Activated CD4-positive, alpha-beta T cell treated with anti-CD3 and anti-CD28 coated beads, Interleukin-2, amount 10 ng/mL, durations not matched to agents 7 days and 5 days (primary cell): ENCODE results near the gene UBE2G1. TPM values are rescaled to one million over a fixed set of nuclear protein-coding genes. Genes with fewer than 3 reads are reported as not detected.
"Not testable (repeated sequence)": the region's sequence is repeated elsewhere in the genome, so short reads cannot be mapped to it uniquely, and the experiment has no call there.

Source experiments
- CTCF ChIA-PET: fragments of 350-600 bp; sonication (Branson Sonifier 250); formaldehyde crosslinking; loops from one replicate; lab custom pipeline; 2021; ENCODE audit warnings: antibody characterized with exemption; lab: Charles Lee
- POLR2A ChIA-PET: fragments of 350-600 bp; sonication (Branson Sonifier 250); formaldehyde crosslinking; loops from one replicate; lab custom pipeline; 2021; ENCODE audit warnings: antibody characterized with exemption; lab: Charles Lee
- DNase-seq: peaks from one replicate; pipeline ENCODE4 v3.0.0-alpha.2; 2020
- H3K27ac Mint-ChIP-seq: one replicate; pipeline ENCODE4 v1.8.0; 2021; ENCODE audit warnings: mild to moderate bottlenecking, moderate library complexity, mixed read lengths
- H3K27me3 Mint-ChIP-seq: one replicate; pipeline ENCODE4 v1.8.0; 2021; ENCODE audit warnings: mixed read lengths
- H3K36me3 Mint-ChIP-seq: one replicate; pipeline ENCODE4 v1.8.0; 2021; ENCODE audit warnings: low read depth, mixed read lengths
- H3K4me1 Mint-ChIP-seq: one replicate; pipeline ENCODE4 v1.8.0; 2021; ENCODE audit warnings: mixed read lengths
- H3K4me3 Mint-ChIP-seq: one replicate; pipeline ENCODE4 v1.8.0; 2021; ENCODE audit warnings: mild to moderate bottlenecking, moderate library complexity, mixed read lengths
- H3K9me3 Mint-ChIP-seq: one replicate; pipeline ENCODE4 v1.8.0; 2021; ENCODE audit warnings: mixed read lengths
- total RNA-seq, 2 experiments: library from RNA; stranded (reverse); gene quantifications; one replicate each; pipeline ENCODE4 v1.2.3, GENCODE V29; 2021

The UBE2G1 gene
- total RNA-seq, 2 experiments from 2014 or later = 51.6 to 56.7 TPM

DNA sequence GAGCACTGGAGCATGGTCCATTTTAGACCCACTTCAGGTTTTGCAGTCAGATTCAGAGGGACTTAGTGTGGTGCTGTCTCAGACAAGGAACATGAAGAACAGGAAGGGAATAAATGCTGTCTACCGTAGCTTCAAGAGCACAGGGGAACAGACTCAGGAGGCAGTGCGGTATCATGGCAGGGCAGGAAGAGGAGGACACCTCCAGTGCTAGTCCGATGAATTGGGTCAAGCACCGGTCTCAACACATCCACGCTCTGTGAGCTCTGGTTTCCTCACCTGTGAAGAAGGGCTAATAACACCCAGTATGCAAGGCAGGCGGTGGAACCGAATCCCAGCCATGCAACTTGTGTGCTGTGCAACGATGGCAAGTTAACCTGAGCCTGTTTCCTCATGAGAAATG is 99.1 kb downstream of the UBE2G1 start:
- CTCF ChIA-PET = no interaction called here
- POLR2A ChIA-PET = no interaction called here
- no peak for DNase-seq
- Mint-ChIP-seq H3K27me3 (no peaks in the 10 kb centered on the region), H3K27ac (no peak overlapping the region), H3K4me3 (no peak overlapping the region), H3K9me3 (no peaks in the 10 kb centered on the region), H3K4me1 (peaks cover 19% of the 10 kb centered on the region), H3K36me3 (peaks cover 16% of the 10 kb centered on the region)

- H3K27me3 Mint-ChIP-seq = no peaks in the 10 kb centered on the region
- CTCF ChIA-PET = interaction anchor here (1.1 kb wide), 1 partner anchor 16 kb away, joined by 3 read pairs; no protein-coding TSS in a partner anchor
- POLR2A ChIA-PET = no interaction called here
- no peak for DNase-seq
- peaks cover 17% of the 10 kb centered on the region for H3K36me3 Mint-ChIP-seq
- H3K4me1 Mint-ChIP-seq = peaks cover 28% of the 10 kb centered on the region
- no peak overlapping the region for H3K27ac Mint-ChIP-seq
- no peak overlapping the region for H3K4me3 Mint-ChIP-seq
- no peaks in the 10 kb centered on the region for H3K9me3 Mint-ChIP-seq
Observed at GRCh38 chr17:4266550-4266949, 99.9 kb downstream of the UBE2G1 start.

- Mint-ChIP-seq H3K9me3 (peaks cover 6% of the 10 kb centered on the region), H3K27me3 (no peaks in the 10 kb centered on the region), H3K36me3 (peaks cover 36% of the 10 kb centered on the region), H3K4me1 (peaks cover 31% of the 10 kb centered on the region), H3K4me3 (peak within 1 kb of the TSS; percentile 91), H3K27ac (peak within 1 kb of the TSS; percentile 90)
- DNase-seq = peak; percentile 98
- ChIA-PET CTCF (interaction anchor here (0.7 to 7.6 kb wide), 2 partner anchors 15 to 23 kb away, joined by 3 to 43 read pairs; no protein-coding TSS in a partner anchor), POLR2A (no interaction called here)
Observed at GRCh38 chr17:4263282-4264215, 102.9 kb downstream of the UBE2G1 start, which contains the start of gene ANKFY1. ANKFY1 (minus strand) TSS chr17:4263979; CDS start chr17:4263941, 38 bp downstream.

DNA sequence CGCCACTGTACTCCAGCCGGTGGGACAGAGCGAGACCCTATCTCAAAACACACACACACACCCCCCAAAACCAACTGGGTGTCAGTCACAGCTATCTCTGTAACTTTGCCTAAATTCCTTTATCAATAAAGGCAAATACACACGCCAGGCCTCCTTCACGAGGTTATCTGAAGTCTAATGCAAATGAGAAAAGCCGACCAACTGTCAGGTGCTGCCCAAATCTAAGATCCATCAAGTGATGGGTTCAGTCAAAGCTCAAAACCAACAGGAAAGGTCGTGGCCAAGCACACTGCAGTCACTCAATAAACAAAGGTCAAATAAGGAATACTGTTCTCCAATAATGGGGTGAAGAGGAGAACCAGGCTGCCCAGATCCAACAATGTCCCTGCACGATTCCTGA is 103.8 kb downstream of the UBE2G1 start:
- Mint-ChIP-seq H3K9me3 (peaks cover 6% of the 10 kb centered on the region), H3K27me3 (no peaks in the 10 kb centered on the region), H3K36me3 (peaks cover 38% of the 10 kb centered on the region), H3K27ac (peak overlapping the region; percentile 90), H3K4me1 (peaks cover 32% of the 10 kb centered on the region), H3K4me3 (peak overlapping the region; percentile 91)
- ChIA-PET CTCF (interaction anchor here (7.6 kb wide), 1 partner anchor 14 kb away, joined by 43 read pairs; no protein-coding TSS in a partner anchor), POLR2A (no interaction called here)
- no peak for DNase-seq

- Mint-ChIP-seq H3K4me3 (peak overlapping the region; percentile 40), H3K27me3 (no peaks in the 10 kb centered on the region), H3K9me3 (peaks cover 6% of the 10 kb centered on the region), H3K36me3 (peaks cover 47% of the 10 kb centered on the region), H3K4me1 (peaks cover 44% of the 10 kb centered on the region), H3K27ac (no peak overlapping the region)
- POLR2A ChIA-PET = no interaction called here
- no peak for DNase-seq
- CTCF ChIA-PET = interaction anchor here (1.2 to 7.6 kb wide), 3 partner anchors 9 to 17 kb away, joined by 3 to 43 read pairs (median 6); no protein-coding TSS in a partner anchor
Observed at GRCh38 chr17:4261452-4261851, 105.0 kb downstream of the UBE2G1 start.

DNA sequence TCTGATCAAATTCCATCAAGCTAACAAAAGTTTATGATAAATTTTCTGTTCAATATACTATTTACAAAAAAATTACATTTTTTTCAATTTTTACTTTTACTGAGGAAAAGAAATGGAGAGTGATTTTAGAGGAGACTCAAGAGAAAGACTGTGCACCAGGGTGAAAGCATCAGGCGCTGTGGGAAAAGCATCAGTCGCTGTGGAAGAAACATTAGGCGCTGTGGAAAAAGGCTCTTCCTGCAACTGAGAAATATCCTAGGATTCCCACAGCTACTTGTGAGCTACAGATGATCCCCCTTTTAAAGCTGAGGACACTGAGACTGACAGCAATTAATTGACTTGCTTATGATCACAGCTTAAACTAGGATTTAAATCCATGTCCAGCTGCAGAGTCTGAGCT is 107.6 kb downstream of the UBE2G1 start:
- Mint-ChIP-seq H3K27me3 (no peaks in the 10 kb centered on the region), H3K27ac (no peak overlapping the region), H3K4me1 (peaks cover 40% of the 10 kb centered on the region), H3K36me3 (peaks cover 55% of the 10 kb centered on the region), H3K4me3 (no peak overlapping the region), H3K9me3 (peaks cover 6% of the 10 kb centered on the region)
- POLR2A ChIA-PET = no interaction called here
- DNase-seq = no peak
- CTCF ChIA-PET = interaction anchor here (0.7 to 7.6 kb wide), 4 partner anchors 10 to 149 kb away, joined by 3 to 43 read pairs (median 3); no protein-coding TSS in a partner anchor

DNA sequence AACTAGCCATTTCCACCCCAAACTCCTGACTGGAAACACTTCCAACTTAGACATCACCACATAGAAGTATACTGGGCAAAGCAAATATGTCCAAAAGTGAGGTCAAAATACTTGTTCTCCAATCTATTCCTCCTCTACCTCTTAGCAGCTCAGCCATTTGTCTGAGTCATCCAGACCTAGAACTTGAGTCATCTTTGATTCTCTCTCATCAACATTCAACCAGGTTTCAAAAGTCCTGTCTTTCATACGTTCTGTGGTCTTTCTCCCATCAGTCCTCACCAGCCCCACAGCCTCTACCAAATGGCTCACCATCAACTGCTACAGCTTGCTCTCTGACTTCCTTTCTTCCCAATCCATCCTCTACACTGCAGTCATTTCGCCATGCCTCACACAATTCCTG is 109.5 kb downstream of the UBE2G1 start:
- no peak overlapping the region for H3K27ac Mint-ChIP-seq
- CTCF ChIA-PET = interaction anchor here (1.1 kb wide), 3 partner anchors 11 to 156 kb away, joined by 3 to 5 read pairs (median 3); no protein-coding TSS in a partner anchor

DNA sequence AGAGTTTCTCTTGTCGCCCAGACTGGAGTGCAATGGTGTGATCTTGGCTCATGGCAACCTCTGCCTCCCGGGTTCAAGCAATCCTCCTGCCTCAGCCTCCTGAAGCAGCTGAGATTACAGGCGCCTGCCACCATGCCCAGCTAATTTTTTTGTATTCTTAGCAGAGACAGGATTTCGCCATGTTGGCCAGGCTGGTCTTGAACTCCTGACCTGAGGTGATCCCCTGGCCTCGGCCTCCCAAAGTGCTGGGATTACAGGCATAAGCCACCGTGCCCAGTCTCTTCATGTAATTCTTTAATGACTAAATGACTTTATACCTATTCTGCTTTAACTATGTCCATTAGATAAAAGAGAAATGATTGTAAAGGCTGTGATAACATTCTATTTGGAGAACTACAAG is 111.2 kb downstream of the UBE2G1 start:
- H3K27ac Mint-ChIP-seq, CTCF ChIA-PET, POLR2A ChIA-PET, H3K4me3 Mint-ChIP-seq, H3K9me3 Mint-ChIP-seq, DNase-seq, H3K27me3 Mint-ChIP-seq: not testable (repeated sequence)
- peaks cover 35% of the 10 kb centered on the region for H3K4me1 Mint-ChIP-seq
- H3K36me3 Mint-ChIP-seq = peaks cover 39% of the 10 kb centered on the region

More for the DNA sequence above, 109.5 kb downstream of the UBE2G1 start:
- DNase-seq = no peak
- Mint-ChIP-seq H3K27me3 (no peaks in the 10 kb centered on the region), H3K4me3 (no peak overlapping the region), H3K36me3 (peaks cover 54% of the 10 kb centered on the region), H3K4me1 (peaks cover 36% of the 10 kb centered on the region), H3K9me3 (peaks cover 6% of the 10 kb centered on the region)
- POLR2A ChIA-PET = no interaction called here

- H3K36me3 Mint-ChIP-seq = peaks cover 20% of the 10 kb centered on the region
- H3K4me1 Mint-ChIP-seq = peaks cover 47% of the 10 kb centered on the region
- CTCF ChIA-PET = interaction anchor here (0.5 to 6.1 kb wide), 5 partner anchors 11 to 1825 kb away, joined by 3 to 43 read pairs (median 3); partner anchors contain the start of gene ANKFY1
- no peak overlapping the region for H3K4me3 Mint-ChIP-seq
- no peaks in the 10 kb centered on the region for H3K9me3 Mint-ChIP-seq
- H3K27me3 Mint-ChIP-seq = no peaks in the 10 kb centered on the region
- H3K27ac Mint-ChIP-seq = no peak overlapping the region
- no peak for DNase-seq
- POLR2A ChIA-PET = no interaction called here
Observed at GRCh38 chr17:4250887-4251286, 115.6 kb downstream of the UBE2G1 start.

DNA sequence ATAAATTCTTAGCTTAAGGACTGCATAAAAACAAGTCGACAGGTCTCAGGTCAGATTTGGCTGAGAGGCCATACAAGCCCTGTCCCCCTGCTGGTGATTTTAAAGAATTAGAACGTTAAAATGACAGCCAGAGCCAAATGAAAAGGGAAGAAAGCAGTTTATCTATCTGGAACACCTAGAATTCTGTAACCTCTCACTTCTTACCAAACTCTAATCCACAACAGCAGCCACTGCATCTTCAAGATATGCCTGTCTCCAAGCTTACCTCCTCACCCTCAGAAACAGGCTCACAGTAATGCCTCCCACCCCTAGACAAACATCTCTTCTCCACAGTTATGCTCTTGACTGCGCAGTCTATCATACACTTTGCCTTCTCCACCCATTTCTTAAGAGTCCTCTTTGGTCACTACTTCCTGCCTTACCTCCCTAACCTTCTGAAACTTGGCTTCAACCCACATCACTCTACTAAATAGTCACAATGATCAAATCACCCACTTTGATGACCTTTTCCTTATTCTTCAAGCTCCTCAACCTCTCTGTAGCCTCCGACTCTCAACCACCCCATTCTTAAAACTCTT is 116.9 kb downstream of the UBE2G1 start:
- no peak for DNase-seq
- ChIA-PET POLR2A (no interaction called here), CTCF (interaction anchor here (1.2 to 6.1 kb wide), 3 partner anchors 10 to 17 kb away, joined by 3 to 43 read pairs (median 3); partner anchors contain the start of gene ANKFY1)
- no peak overlapping the region for H3K27ac Mint-ChIP-seq
- no peaks in the 10 kb centered on the region for H3K9me3 Mint-ChIP-seq
- no peaks in the 10 kb centered on the region for H3K27me3 Mint-ChIP-seq
- peaks cover 14% of the 10 kb centered on the region for H3K36me3 Mint-ChIP-seq
- H3K4me3 Mint-ChIP-seq = no peak overlapping the region
- peaks cover 47% of the 10 kb centered on the region for H3K4me1 Mint-ChIP-seq

GRCh38 chr17:4248504-4249277 is 117.8 kb downstream of the UBE2G1 start:
- Mint-ChIP-seq H3K9me3 (no peaks in the 10 kb centered on the region), H3K4me1 (peaks cover 45% of the 10 kb centered on the region)
- POLR2A ChIA-PET = no interaction called here

GRCh38 chr17:4247971-4248388 is 118.5 kb downstream of the UBE2G1 start:
- ChIA-PET POLR2A (no interaction called here), CTCF (interaction anchor here (0.6 to 6.1 kb wide), 3 partner anchors 9 to 1076 kb away, joined by 3 to 43 read pairs (median 8); partner anchors contain the start of gene ANKFY1)
- H3K36me3 Mint-ChIP-seq = peaks cover 9% of the 10 kb centered on the region
- H3K4me3 Mint-ChIP-seq = no peak overlapping the region
- DNase-seq = no peak
- no peak overlapping the region for H3K27ac Mint-ChIP-seq
- no peaks in the 10 kb centered on the region for H3K9me3 Mint-ChIP-seq
- H3K4me1 Mint-ChIP-seq = peaks cover 41% of the 10 kb centered on the region
- H3K27me3 Mint-ChIP-seq = no peaks in the 10 kb centered on the region

More at GRCh38 chr17:4248504-4249277, 117.8 kb downstream of the UBE2G1 start:
- DNase-seq = no peak
- Mint-ChIP-seq H3K4me3 (no peak overlapping the region), H3K36me3 (peaks cover 13% of the 10 kb centered on the region), H3K27ac (peak overlapping the region; percentile 42), H3K27me3 (no peaks in the 10 kb centered on the region)
- CTCF ChIA-PET = interaction anchor here (1.3 to 6.1 kb wide), 3 partner anchors 9 to 13 kb away, joined by 3 to 43 read pairs (median 8); partner anchors contain the start of gene ANKFY1
